Measurements from ENCODE around the gene KMT2E.

DNA sequence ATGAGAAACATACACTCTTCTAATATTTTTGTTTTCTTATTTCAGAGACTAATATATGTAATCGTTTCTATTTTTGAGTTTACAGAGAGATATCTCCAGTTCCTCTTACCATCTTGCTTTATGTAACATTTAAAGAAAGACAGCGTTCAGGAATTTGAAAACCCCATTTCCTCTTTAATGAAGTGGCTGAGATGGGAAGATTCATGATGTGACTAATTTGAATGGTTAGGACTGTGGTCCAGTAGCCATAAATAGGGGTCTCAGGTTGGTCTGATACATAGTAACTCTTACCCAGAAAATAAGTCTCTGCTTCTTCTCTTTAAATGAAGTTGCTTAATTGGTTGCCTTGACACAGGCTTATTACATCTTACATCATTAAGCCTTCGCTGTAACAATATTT is 6.9 kb downstream of the KMT2E start:
- TF ChIP-seq, protein P1, sequence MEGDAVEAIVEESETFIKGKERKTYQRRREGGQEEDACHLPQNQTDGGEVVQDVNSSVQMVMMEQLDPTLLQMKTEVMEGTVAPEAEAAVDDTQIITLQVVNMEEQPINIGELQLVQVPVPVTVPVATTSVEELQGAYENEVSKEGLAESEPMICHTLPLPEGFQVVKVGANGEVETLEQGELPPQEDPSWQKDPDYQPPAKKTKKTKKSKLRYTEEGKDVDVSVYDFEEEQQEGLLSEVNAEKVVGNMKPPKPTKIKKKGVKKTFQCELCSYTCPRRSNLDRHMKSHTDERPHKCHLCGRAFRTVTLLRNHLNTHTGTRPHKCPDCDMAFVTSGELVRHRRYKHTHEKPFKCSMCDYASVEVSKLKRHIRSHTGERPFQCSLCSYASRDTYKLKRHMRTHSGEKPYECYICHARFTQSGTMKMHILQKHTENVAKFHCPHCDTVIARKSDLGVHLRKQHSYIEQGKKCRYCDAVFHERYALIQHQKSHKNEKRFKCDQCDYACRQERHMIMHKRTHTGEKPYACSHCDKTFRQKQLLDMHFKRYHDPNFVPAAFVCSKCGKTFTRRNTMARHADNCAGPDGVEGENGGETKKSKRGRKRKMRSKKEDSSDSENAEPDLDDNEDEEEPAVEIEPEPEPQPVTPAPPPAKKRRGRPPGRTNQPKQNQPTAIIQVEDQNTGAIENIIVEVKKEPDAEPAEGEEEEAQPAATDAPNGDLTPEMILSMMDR (IDR thresholded peaks at IDR 0.05; ENCODE audit: insufficient read depth, low read depth, low read length) = no peak
- no peak for TF ChIP-seq EZH2 (IDR thresholded peaks at IDR 0.05; ENCODE audit: insufficient read depth, low read length)
